IMR-90 (cell line): ENCODE data around the gene PNMA8C. TPM values are rescaled to one million over a fixed set of nuclear protein-coding genes. Genes with fewer than 3 reads are reported as not detected.

Experiments
- ATAC-seq: fragments of 200-7000 bp; cut with Tn5 transposase; 2 replicates; pipeline ENCODE4 v1.9.1; 2020; ENCODE audit warnings: low read depth, mild to moderate bottlenecking, moderate library complexity
- BruUV-seq: library from RNA; stranded (reverse); fragments of 400-500 nt; replicated peaks from 2 replicates; lab custom pipeline; 2021; lab: Mats Ljungman, UMichigan
- CTCF ChIA-PET: fragments of 300-600 bp; formaldehyde crosslinking; extraction: SDS; loops from one replicate; lab custom pipeline; 2021; ENCODE audit warnings: antibody characterized with exemption; lab: Yijun Ruan, JAX
- POLR2A ChIA-PET: fragments of 300-600 bp; sonication (Branson Sonifier 250); formaldehyde crosslinking; loops from one replicate; lab custom pipeline; 2022; ENCODE audit warnings: antibody characterized with exemption; ENCODE audit not compliant: unreplicated experiment; lab: Charles Lee
- DNase-seq: peaks from one replicate; pipeline ENCODE4 v3.0.0; 2013
- H2AFZ ChIP-seq: replicated peaks from 2 replicates; pipeline ENCODE3; 2013; ENCODE audit warnings: low read length, mild to moderate bottlenecking; ENCODE audit not compliant: poor library complexity
- H2AK5ac ChIP-seq: 2 replicates; pipeline ENCODE4 v1.6.1; 2013; ENCODE audit warnings: low read depth, low read length, inconsistent platforms
- H2AK9ac ChIP-seq: replicated peaks from 2 replicates; pipeline ENCODE3; 2013; ENCODE audit warnings: mild to moderate bottlenecking, low read depth, low read length, moderate library complexity; ENCODE audit not compliant: poor library complexity
- H2BK120ac ChIP-seq: 2 replicates; pipeline ENCODE4 v1.6.1; 2013; ENCODE audit warnings: low read depth, low read length, inconsistent platforms
- H2BK15ac ChIP-seq: 3 replicates; pipeline ENCODE4 v1.6.1; 2013; ENCODE audit warnings: low read depth, low read length, inconsistent platforms
- H2BK20ac ChIP-seq: 2 replicates; pipeline ENCODE4 v1.6.1; 2013; ENCODE audit warnings: low read depth, mild to moderate bottlenecking, inconsistent platforms, low read length, moderate library complexity
- H2BK5ac ChIP-seq: 2 replicates; pipeline ENCODE4 v1.6.1; 2013; ENCODE audit warnings: mild to moderate bottlenecking, low read depth, low read length, inconsistent platforms; ENCODE audit not compliant: poor library complexity, severe bottlenecking
- H3K14ac ChIP-seq: replicated peaks from 2 replicates; pipeline ENCODE4 v1.6.1; 2013; ENCODE audit warnings: low read depth, low read length, inconsistent platforms
- H3K18ac ChIP-seq: 2 replicates; pipeline ENCODE4 v1.6.1; 2013; ENCODE audit warnings: low read depth, low read length, control low read depth
- H3K23ac ChIP-seq: 2 replicates; pipeline ENCODE4 v1.6.1; 2013; ENCODE audit warnings: low read depth, low read length, inconsistent platforms
- H3K27ac ChIP-seq: 2 replicates; pipeline ENCODE4 v1.5.1; 2013; ENCODE audit warnings: mild to moderate bottlenecking, control low read depth, low read length; ENCODE audit not compliant: insufficient read depth
- H3K27me3 ChIP-seq: 2 replicates; pipeline ENCODE4 v1.6.1; 2013; ENCODE audit warnings: low read length; ENCODE audit not compliant: control insufficient read depth, insufficient read depth
- H3K36me3 ChIP-seq: 2 replicates; pipeline ENCODE4 v1.6.1; 2013; ENCODE audit warnings: low read length, mixed read lengths; ENCODE audit not compliant: control insufficient read depth, insufficient read depth
- H3K4ac ChIP-seq: 2 replicates; pipeline ENCODE4 v1.6.1; 2013; ENCODE audit warnings: low read depth, low read length, inconsistent platforms
- H3K4me1 ChIP-seq: 2 replicates; pipeline ENCODE4 v1.6.1; 2013; ENCODE audit warnings: low read length, mixed read lengths; ENCODE audit not compliant: control insufficient read depth, insufficient read depth
- H3K4me2 ChIP-seq: 2 replicates; pipeline ENCODE4 v1.6.1; 2013; ENCODE audit warnings: low read depth, mild to moderate bottlenecking, control low read depth, low read length, moderate library complexity
- H3K4me3 ChIP-seq: 2 replicates; pipeline ENCODE4 v1.5.1; 2013; ENCODE audit warnings: low read depth, mild to moderate bottlenecking, control low read depth, low read length, moderate library complexity; ENCODE audit not compliant: insufficient read depth
- H3K56ac ChIP-seq: 2 replicates; pipeline ENCODE4 v1.6.1; 2013; ENCODE audit warnings: low read length, inconsistent platforms; ENCODE audit not compliant: insufficient read depth; ENCODE audit errors: extremely low read depth
- H3K79me1 ChIP-seq, 2 experiments: 2 replicates each; pipeline ENCODE4 v1.6.1; 2013; ENCODE audit warnings: low read length in 2 of 2, inconsistent platforms in 1 of 2, low read depth in 1 of 2
- H3K9ac ChIP-seq: 2 replicates; pipeline ENCODE4 v1.6.1; 2013; ENCODE audit warnings: low read depth, low read length, control low read depth
- H3K9me1 ChIP-seq: 2 replicates; pipeline ENCODE4 v1.6.1; 2013; ENCODE audit warnings: low read length, inconsistent platforms; ENCODE audit not compliant: insufficient read depth
- H3K9me3 ChIP-seq: 2 replicates; pipeline ENCODE4 v1.6.1; 2013; ENCODE audit warnings: low read length; ENCODE audit not compliant: control insufficient read depth, insufficient read depth
- H4K20me1 ChIP-seq: 2 replicates; pipeline ENCODE4 v1.6.1; 2013; ENCODE audit warnings: low read length, inconsistent platforms; ENCODE audit not compliant: insufficient read depth
- H4K5ac ChIP-seq: 2 replicates; pipeline ENCODE4 v1.6.1; 2013; ENCODE audit warnings: mild to moderate bottlenecking, low read depth, low read length, control low read depth
- H4K8ac ChIP-seq, 2 experiments: 2 replicates each; pipeline ENCODE4 v1.6.1; 2013; ENCODE audit warnings: low read depth in 2 of 2, low read length in 2 of 2, control low read depth in 1 of 2, inconsistent platforms in 1 of 2
- H4K91ac ChIP-seq: 2 replicates; pipeline ENCODE4 v1.6.1; 2013; ENCODE audit warnings: low read depth, low read length, inconsistent platforms; ENCODE audit not compliant: insufficient read depth
- CEBPB ChIP-seq: IDR thresholded peaks from 2 replicates; pipeline ENCODE4 v1.6.1; 2012; ENCODE audit warnings: low read depth, low read length, improper control_type of control experiment
- CHD1 ChIP-seq: IDR thresholded peaks from 2 replicates; pipeline ENCODE4 v1.6.1; 2012; ENCODE audit warnings: low read depth, low read length, improper control_type of control experiment
- FOS ChIP-seq: fragments of 150-350 bp; IDR thresholded peaks from 2 replicates; pipeline ENCODE4 v1.6.1; 2016; ENCODE audit warnings: low read depth, low read length
- MAFK ChIP-seq: IDR thresholded peaks from 2 replicates; pipeline ENCODE4 v1.6.1; 2012; ENCODE audit warnings: low read depth, low read length, improper control_type of control experiment
- MXI1 ChIP-seq: IDR thresholded peaks from 2 replicates; pipeline ENCODE4 v1.6.1; 2012; ENCODE audit warnings: low read depth, mild to moderate bottlenecking, low read length, moderate library complexity, borderline replicate concordance
- POLR2A ChIP-seq: IDR thresholded peaks from 2 replicates; pipeline ENCODE4 v1.6.1; 2012; ENCODE audit warnings: mild to moderate bottlenecking, low read depth, low read length
- RFX5 ChIP-seq: IDR thresholded peaks from 2 replicates; pipeline ENCODE4 v1.8.0; 2012; ENCODE audit warnings: low read depth, mild to moderate bottlenecking, low read length, moderate library complexity
- SMC3 ChIP-seq: fragments of 150-350 bp; IDR thresholded peaks from 2 replicates; pipeline ENCODE4 v1.6.1; 2016; ENCODE audit warnings: low read depth, mild to moderate bottlenecking, antibody characterized with exemption, low read length, moderate library complexity
- WGBS, 2 experiments: methylation state at CpG; one replicate each; pipeline versions ENCODE4 v1.1.5 to v1.1.7; 2013; ENCODE audit warnings: missing lambda C conversion rate in 2 of 2; ENCODE audit not compliant: insufficient read length in 1 of 2; ENCODE audit errors: extremely low coverage in 2 of 2; 5-methylcytosine and 5-hydroxymethylcytosine counted together
- dilution Hi-C: fragments of 300-500 bp; cut with HindIII; formaldehyde crosslinking; loops from one replicate; pipeline ENCODE4 v1.14.3; 2018; ENCODE audit warnings: low sequenced_read_pairs; ENCODE audit not compliant: unreplicated experiment
- in situ Hi-C: fragments of 300-500 bp; cut with MboI; formaldehyde crosslinking; loops from 3 replicates; pipeline ENCODE4 v1.14.3; 2019; ENCODE audit warnings: low sequenced_read_pairs, inconsistent platforms, mixed read lengths
- intact Hi-C: fragments of 100-400 bp; cut with micrococcal nuclease; formaldehyde crosslinking; loops from 2 replicates; pipeline ENCODE4 v1.10.0; 2022
- polyA plus RNA-seq, 3 experiments: library from polyadenylated mRNA; depleted of rRNA; stranded (reverse); fragments of >200 nt; gene quantifications; 2 replicates each; pipeline ENCODE4 v1.2.3, GENCODE V29; 2012; ENCODE audit warnings: low replicate concordance in 1 of 3
- total RNA-seq: library from RNA; depleted of rRNA; stranded (reverse); fragments of >200 nt; gene quantifications from 2 replicates; pipeline ENCODE4 v1.2.3, GENCODE V29; 2012
- TF ChIP-seq, protein P1 (sequence below): conservative IDR thresholded peaks from 2 replicates; pipeline ENCODE4 v1.5.1; 2012; ENCODE audit warnings: mild to moderate bottlenecking, low read depth, low read length, improper control_type of control experiment

The PNMA8C gene
- total and polyA plus RNA-seq, 2 of the 4 experiments (the other 2 are of a cell fraction): 0.09 to 0.18 TPM

DNA sequence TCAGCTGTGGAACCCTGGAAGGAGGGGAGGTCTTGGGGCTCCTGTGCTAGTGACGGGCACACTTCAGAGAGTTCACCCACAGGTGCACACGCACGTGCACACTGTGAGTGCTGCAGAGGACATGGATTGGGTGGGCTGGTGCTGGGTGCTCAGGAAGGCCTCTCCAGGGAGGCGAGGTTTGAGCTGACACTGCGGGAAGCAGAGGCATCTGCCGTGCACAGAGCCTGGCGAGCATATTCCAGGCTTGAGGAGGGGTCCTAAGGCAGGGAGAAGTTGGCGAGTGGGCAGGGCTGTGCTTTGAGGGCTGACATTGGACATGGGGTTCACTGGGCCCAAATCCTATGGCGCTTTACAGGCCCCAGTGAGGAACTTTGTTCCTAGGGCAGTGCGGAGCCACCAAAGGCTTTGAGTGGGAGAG is 41.0 kb downstream of the PNMA8C start:
- ATAC-seq (no peak), DNase-seq (no peak)
- H3K36me3 ChIP-seq: peaks cover 55% of the 10 kb centered on the region
- intact Hi-C loops: no loop called here
- no peak overlapping the region for H3K4ac ChIP-seq
- H4K5ac ChIP-seq: no peak overlapping the region
- peaks cover 0 to 26% of the 10 kb centered on the region in 2 experiments; a peak in 2 of 4 replicates for H3K79me1 ChIP-seq
- peaks cover 11% of the 10 kb centered on the region for H3K9me1 ChIP-seq
- peaks cover 10% of the 10 kb centered on the region for H3K4me1 ChIP-seq
- ChIA-PET CTCF (no interaction called here), POLR2A (no interaction called here)
- H2BK5ac ChIP-seq: no peak overlapping the region
- no peak overlapping the region for H3K56ac ChIP-seq
- H3K4me2 ChIP-seq: no peak overlapping the region
- no peak overlapping the region for H2BK20ac ChIP-seq
- 96% methylated on average over 8 of the region's 10 CpGs; no CpG with 5 or more reads in 1 of the 2 experiments for WGBS, 2 experiments
- H2AK9ac ChIP-seq: no peak overlapping the region
- no TSS peak for BruUV-seq
- H3K14ac ChIP-seq: no peak overlapping the region
- H3K9ac ChIP-seq: no peak overlapping the region
- H3K27me3 ChIP-seq: no peaks in the 10 kb centered on the region
- in situ Hi-C loops: loop anchor here (10.0 kb wide), 1 partner anchor 103 kb away; no protein-coding TSS in a partner anchor
- H2AK5ac ChIP-seq: no peak overlapping the region
- H4K91ac ChIP-seq: no peak overlapping the region
- no peak overlapping the region for H3K4me3 ChIP-seq
- dilution Hi-C loops: no loop called here
- TF ChIP-seq SMC3: no peak
- TF ChIP-seq, protein P1, sequence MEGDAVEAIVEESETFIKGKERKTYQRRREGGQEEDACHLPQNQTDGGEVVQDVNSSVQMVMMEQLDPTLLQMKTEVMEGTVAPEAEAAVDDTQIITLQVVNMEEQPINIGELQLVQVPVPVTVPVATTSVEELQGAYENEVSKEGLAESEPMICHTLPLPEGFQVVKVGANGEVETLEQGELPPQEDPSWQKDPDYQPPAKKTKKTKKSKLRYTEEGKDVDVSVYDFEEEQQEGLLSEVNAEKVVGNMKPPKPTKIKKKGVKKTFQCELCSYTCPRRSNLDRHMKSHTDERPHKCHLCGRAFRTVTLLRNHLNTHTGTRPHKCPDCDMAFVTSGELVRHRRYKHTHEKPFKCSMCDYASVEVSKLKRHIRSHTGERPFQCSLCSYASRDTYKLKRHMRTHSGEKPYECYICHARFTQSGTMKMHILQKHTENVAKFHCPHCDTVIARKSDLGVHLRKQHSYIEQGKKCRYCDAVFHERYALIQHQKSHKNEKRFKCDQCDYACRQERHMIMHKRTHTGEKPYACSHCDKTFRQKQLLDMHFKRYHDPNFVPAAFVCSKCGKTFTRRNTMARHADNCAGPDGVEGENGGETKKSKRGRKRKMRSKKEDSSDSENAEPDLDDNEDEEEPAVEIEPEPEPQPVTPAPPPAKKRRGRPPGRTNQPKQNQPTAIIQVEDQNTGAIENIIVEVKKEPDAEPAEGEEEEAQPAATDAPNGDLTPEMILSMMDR: no peak
- TF ChIP-seq MXI1: no peak
- no peak for TF ChIP-seq CEBPB
- TF ChIP-seq MAFK: no peak
- no peak for TF ChIP-seq RFX5
- TF ChIP-seq FOS: no peak
- no peak for TF ChIP-seq POLR2A
- TF ChIP-seq CHD1: no peak
- H3K9me3 ChIP-seq: peaks cover 6% of the 10 kb centered on the region
- no peak overlapping the region for H2BK15ac ChIP-seq
- H2AFZ ChIP-seq: no peak overlapping the region
- H3K18ac ChIP-seq: no peak overlapping the region
- no peaks in the 10 kb centered on the region; the same call in 1 of the 2 replicates for H4K20me1 ChIP-seq
- H3K27ac ChIP-seq: no peak overlapping the region
- no peak overlapping the region for H2BK120ac ChIP-seq
- no peak overlapping the region for H4K8ac ChIP-seq
- H3K23ac ChIP-seq: no peak overlapping the region
